Right renal cortex interstitium (tissue), 3 donors: Measurements from ENCODE around the gene TPD52L3. TPM values are rescaled to one million over a fixed set of nuclear protein-coding genes. Genes with fewer than 3 reads are reported as not detected.

Source experiments
- DNase-seq, 3 donors: peaks; one replicate each; pipeline ENCODE4 v3.0.0-alpha.2; 2013; ENCODE audit warnings: low read depth in 3 of 3, low spot score in 2 of 3
- polyA plus RNA-seq, 3 donors: library from polyadenylated mRNA; unstranded; fragments of 120-200 nt; gene quantifications; one replicate each; pipeline ENCODE4 v1.2.1, GENCODE V29; 2013; ENCODE audit not compliant: insufficient read length in 3 of 3

The TPD52L3 gene
- polyA plus RNA-seq = not detected

DNA sequence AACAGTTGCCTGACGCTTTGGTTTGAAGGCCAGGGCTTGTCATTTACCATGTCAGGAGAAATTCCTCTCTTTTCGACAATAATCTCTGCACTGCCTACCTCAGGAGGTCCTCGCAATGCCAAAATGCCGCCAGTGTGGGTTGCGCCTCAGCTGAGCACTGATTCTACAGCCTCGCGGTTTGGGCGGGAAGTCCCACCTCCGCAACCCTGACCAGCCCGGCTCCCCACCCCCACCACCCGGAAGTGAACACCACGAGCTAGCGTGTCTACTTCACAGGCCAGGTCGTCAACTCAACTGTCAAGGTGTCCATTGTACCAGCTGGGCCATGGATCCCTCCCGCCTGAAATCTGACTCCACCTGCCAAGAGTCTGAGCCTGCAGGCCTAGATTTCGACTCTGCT, at the start of gene TPD52L3:
TSS of gene TPD52L3 (plus strand) at position 273 of the 400 bp plus-strand sequence. CDS start 221 bp downstream, outside the sequence.
- DNase-seq = no peak

DNA sequence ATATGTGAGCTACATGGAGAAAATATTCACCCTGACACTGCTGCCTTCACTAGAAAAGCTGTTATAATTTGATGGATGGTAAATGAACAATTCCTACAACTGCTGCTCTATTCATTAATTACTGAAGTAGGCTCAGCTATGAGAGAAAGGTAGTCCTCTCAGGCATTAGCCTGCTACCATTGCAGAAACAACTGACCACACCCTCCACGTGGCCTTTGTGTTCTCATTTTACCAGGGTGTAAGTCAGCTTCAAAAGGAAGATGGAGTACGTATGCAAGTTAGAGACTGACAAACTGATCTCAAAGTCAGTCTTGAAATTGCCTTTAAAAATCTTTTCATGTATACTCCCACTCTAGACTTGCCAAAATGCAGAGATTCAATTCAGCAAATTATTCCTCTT, 26.3 kb upstream of the TPD52L3 start:
- DNase-seq = no peak

DNA sequence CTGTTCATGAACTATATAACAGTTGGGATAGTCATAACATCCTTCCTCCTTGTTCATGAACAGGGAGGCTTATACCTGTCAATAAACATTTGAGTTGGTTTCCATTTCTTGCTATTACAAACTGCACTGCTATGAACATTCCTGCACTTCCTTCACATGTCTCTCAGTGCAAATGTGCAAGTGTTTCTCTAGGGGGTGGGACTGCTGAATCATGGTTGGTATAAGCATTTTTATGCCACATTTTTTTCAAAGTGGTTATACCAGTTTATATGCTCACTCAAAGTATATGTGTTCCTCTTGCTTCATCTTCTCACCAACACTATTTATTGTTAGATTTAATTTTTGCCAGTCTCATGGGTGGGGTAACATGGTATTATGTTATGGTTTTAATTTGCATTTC, 25.8 kb upstream of the TPD52L3 start:
- no peak for DNase-seq

DNA sequence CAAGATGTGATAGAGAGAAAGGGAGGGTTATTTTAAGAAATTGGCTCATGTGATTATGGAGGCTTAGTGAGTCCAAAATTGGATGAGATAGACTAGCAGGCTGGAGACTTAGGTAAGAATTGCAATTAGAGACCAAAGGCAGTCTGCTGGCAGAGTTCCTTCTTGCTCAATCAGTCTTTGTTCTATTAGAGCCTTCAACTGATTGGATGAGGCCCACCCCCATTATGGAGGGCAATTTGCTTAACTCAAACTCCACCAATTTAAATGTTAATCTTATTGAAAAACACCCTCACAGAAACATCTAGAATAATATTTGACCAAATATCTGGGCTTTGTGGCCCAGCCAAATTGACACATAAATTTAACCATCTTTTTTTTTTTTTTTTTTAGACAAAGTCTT, 23.9 kb upstream of the TPD52L3 start:
- no peak for DNase-seq

DNA sequence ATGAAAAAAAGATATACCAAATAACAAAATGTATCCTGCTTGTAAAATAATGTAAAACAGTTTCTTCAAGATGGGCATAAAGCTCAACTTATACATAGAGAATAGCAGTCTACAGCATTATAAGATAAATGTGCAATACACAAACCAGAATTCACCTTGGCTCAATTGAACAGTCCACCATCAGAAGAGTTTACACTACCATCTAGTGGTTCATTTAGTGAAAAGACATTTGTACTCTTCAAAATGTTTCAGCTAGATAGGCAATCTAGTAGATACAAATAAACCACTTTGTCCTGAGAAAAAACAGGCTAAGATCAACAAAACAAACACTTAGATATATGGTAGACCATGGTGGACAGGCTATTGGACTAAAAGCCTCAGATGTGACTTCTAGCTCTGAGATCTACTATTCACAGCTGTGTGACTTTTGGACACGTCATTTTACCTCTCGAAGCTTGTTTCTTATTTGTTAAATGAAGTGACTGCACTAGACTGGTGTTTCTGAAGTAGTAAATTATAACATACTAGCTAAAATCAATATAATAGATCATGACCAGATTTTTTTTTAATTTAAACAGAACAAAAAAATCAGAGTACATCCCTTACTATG, 22.1 kb upstream of the TPD52L3 start:
- peak in 2 of 3 donors; percentile 20 to 30 for DNase-seq

DNA sequence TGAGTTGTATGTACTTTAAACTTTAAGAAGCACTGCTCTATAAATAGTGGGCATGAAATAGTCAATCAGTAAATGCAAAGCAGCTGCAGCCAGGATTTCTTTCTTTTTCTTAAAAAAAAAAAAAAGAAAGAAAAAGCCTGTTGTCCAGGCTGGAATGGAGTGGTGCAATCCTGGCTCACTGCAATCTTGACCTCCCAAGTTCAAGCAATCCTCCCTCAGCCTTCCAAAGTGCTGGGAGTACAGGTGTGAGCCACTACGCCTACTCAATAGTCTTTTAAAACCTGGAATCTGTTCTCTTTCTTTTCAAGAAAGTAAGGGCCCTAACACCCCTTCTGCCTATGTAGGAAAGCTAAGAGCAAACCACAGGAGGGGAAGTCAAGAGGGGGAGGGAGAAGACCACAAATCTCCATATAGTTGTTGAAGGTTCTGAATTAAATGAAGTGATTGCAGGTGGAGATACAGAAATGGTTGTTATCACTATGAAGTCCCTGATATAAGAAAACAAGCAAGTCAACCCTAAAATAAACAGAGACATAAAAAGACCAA, 20.6 kb upstream of the TPD52L3 start:
- DNase-seq = no peak

DNA sequence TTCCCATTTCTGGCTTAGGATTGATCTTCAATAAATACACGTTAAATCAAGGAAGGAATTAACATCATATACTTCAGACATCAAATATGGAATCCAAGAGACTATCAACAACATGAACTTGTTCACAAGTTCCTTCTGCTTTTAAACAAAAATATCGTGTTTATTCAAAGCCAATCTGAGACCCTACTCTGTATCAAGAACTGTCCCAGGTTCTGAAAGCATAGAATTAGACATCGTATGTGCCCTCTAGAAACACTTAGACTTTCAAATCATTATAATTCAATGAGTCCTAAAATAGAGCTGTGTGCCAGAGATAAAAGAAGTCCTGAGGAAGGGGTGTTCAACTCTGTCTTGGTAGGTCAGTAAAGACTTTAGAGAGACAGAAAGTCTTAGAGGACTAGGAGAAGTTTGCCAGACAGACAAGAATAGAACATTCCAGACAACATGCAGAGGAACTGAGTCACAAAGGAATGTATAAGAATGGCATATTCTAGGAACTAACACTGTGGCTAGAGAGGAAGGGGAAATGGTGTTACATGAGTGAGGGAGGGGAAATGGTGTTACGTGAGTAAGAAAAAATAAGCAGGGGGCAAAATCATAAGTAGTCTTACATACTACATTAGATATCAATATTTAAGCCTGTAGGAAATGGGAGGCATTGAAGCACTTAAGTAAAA, 2.9 kb downstream of the TPD52L3 start:
- no peak for DNase-seq

DNA sequence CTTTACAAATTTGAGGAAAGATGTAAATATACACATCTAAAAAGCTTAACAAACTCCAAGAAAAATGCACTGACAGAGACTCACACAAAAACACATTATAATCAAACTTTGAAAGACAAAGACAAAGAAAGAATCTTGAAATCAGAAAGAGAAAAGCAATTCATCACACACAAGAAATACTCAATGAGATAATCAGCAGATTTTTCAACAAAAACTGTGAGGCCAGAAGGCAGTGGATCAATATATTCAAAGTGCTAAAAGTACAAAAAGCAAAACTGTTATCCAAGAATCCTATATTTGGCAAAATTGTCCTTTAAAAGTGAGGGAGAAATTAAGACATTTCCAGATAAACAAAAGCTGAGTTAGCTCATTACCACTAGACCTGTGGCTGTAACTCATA, 6.1 kb downstream of the TPD52L3 start:
- DNase-seq = no peak

DNA sequence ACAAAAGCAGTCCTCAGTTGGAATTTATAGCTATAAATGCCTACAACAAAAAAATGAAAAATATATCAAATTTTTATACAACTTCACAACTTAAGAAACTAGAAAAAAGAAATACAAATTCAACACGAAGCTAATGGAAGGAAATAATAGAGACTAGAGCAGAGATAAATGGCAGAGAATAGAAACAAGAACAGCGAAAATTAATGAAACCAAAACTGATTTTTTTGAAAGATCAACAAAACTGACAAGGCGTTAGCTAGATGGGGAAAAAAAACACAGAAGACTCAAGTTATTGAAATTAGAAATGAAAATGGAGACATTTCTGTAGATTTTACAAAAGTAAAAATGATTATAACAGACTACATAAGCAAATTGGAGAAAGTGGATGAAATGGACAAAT, 20.6 kb downstream of the TPD52L3 start:
- DNase-seq = no peak

DNA sequence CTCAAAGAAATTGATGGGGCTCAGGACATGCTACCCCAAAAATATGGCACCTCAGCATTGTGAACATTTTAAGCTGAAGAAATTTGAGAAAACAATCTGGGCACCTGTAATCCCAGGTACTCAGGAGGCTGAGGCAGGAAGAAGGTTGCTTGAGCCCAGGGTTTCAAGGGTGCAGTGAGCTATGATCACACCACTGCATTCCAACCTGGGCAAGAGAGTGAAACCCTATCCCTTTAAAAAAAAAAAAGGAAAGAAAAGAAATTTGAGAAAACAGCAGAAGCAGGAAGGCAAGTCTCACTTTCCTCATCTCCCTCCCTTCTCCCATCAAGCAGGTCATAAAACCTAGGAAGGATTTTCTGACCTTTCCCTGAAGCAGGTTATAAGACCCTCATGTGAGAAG, 23.6 kb downstream of the TPD52L3 start:
- DNase-seq = no peak

DNA sequence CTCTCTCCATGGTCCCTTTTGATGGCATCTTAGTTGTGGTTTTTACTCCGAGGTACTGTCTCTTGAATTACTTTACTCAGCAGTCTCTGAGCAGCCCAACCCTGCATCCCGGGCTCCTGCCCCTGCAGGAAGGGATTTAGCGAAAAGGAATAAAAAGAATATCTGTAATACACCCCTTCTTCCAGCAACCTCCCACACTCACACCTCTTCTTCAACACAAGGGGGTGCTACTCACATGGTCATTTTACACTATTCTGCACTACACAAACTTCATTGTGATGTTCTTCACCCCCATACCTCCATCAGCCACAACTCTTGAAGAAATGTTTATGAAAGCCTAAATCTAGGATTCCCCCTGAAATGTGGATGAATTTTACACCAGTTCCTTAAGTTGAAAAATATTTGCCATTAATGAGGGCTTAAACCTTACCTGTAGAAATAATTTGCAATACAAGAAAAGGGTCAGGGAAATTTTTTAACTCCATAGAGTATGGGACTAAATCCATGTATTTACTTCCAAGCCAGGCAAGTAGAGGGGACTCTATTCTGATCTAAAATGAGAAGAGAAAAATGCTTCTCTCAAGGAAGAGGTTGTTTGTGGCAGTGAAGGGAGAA, 26.0 kb downstream of the TPD52L3 start:
- peak in 1 of 3 donors; percentile 36 for DNase-seq

DNA sequence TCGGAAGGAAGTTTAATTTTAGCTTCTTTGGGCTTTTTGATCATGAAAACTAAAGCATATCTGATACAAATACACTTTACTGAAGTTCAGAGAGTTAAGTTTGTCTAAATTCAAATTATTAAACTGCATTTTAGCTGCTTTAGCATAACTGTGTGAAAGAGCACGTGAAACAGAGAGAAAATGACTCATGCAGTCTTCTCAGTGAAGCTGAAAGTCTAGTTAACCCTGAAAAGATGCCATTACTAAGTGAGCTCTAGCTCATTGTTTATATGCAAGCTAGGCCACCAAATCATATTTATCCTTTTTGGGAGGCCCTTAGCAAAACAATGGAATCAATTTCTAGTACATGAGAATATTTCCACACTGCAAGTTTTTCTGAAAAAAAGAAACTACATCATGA, 27.6 kb downstream of the TPD52L3 start:
- DNase-seq = no peak

DNA sequence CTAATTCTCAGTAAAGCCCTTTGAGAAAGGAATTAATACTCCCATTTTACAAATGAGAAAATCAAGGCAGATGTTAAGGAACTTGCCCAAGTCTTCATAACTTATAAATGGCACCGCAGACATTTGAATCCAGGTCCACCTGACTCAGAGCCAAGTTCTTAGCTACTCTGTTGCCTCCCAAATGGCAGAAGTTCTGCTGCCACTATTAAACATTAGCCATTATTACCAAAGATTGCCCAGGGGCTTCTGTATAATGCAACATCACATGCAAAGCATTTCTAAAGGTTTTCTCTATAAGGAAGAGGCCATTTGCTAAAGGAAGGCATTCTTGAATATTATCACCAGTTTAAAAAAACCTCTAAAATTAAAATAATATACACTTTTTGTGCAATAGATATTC, 28.3 kb downstream of the TPD52L3 start:
- no peak for DNase-seq

DNA sequence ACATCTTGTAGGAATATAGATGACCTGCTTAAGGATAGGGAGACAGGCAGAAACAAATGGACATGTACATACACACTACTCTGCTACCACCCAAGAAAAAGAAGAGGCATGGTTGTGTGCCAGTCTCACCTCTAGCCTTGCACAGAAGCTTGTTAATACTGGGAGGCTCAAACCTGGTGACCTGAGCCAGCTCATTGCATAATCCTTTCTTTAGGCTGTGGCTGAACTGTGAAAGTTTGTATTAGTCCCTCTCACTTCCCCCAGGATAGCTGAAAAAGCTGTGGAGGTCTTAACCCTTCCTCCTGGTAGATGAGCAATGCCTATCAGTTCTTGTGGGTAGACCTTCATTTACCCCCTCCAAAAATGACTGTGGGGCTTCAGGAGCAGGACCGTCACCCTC, 28.7 kb downstream of the TPD52L3 start:
- no peak for DNase-seq

DNA sequence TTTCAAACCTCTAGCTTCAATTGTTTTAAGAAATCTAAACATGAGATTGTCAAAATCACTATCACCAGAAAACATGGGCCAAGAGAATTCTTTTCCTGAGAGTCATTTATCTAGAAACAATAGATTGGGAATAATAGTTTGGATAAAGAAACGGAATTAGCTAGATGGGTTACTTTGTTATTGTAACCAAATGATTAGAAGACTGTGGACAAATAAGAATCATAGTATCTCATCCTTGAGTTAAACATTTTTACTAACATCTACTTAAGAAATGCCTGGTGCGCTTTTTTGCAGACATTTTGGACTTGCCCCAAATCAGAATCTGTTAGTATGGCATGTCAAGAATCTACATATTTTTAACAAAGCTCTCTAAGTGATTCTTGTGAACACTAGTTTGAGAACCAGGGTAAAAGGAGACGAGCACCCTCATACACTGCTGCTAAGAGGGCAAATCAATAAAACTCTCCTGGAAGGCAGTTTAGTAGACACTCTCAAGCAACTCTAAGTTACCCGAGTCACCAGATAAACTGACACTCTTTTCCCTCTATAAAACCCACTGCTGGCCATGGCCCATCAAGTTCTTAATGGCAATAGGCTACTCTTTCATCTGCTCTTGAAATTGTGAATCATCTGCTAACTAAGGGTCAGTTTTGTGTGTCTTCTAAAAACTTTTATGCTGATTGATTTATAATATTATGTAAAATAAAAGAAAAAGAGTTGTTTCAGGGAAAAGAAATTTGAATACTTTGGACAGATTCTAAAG, 39.1 kb downstream of the TPD52L3 start:
- no peak for DNase-seq

DNA sequence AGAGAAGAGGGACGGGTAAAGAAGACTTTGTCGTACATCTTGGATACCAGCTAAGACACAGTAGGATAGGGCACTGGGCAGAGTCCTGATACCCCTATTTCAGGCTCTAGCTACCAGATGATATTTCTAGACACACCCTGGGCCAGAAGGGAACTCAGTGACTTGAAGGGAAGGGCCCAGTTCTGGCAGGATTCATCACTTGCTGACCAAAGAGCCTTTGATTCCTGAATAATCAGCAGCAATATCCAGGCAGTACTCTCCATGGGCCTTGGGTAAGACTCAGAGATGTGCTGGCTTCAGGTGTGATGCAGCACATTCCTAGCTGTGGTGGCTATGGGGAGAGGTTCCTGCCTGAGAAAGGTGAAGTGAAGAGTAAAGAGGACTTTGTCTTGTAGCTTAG, 40.7 kb downstream of the TPD52L3 start:
- no peak for DNase-seq

Other genes starting within 250 kb of the TPD52L3 start
- gene IL33, start 112.6 kb upstream of the TPD52L3 start, polyA plus RNA-seq = 1 to 10 TPM; 8.9 TPM
- gene UHRF2, start 84.8 kb downstream of the TPD52L3 start, polyA plus RNA-seq = 10 to 100 TPM; 63.5 to 74.2 (median 66.4) TPM